Endothelial cell of umbilical vein (primary cell): ENCODE results near the gene DNMT1.

Source experiments
- EZH2 ChIP-seq: IDR thresholded peaks from 2 replicates; pipeline ENCODE4 v1.6.1; 2012; ENCODE audit warnings: borderline replicate concordance, low read depth, mild to moderate bottlenecking, moderate library complexity, low read length, inconsistent platforms; ENCODE audit not compliant: severe bottlenecking
- FOS ChIP-seq: IDR thresholded peaks from 2 replicates; pipeline ENCODE4 v1.6.1; 2011; ENCODE audit warnings: mild to moderate bottlenecking, low read length, moderate library complexity, borderline replicate concordance; ENCODE audit not compliant: insufficient read depth
- GATA2 ChIP-seq: IDR thresholded peaks from 2 replicates; pipeline ENCODE4 v1.7.0; 2011; ENCODE audit warnings: low read depth, mild to moderate bottlenecking, moderate library complexity, mixed read lengths, low read length; ENCODE audit not compliant: insufficient read length, insufficient read depth
- JUN ChIP-seq: IDR thresholded peaks from 2 replicates; pipeline ENCODE4 v1.6.1; 2011; ENCODE audit warnings: borderline replicate concordance, low read depth; ENCODE audit not compliant: insufficient read length, insufficient read depth
- MYC ChIP-seq: IDR thresholded peaks from one replicate; pipeline ENCODE4 v1.6.1; 2011; ENCODE audit warnings: mild to moderate bottlenecking, low read depth, low read length
- POLR2A ChIP-seq: IDR thresholded peaks from 2 replicates; pipeline ENCODE4 v1.6.1; 2012; ENCODE audit warnings: low read depth, mild to moderate bottlenecking, control low read depth, low read length
- POLR2AphosphoS5 ChIP-seq: IDR thresholded peaks from 2 replicates; pipeline ENCODE4 v1.6.1; 2012; ENCODE audit warnings: low read depth, mild to moderate bottlenecking, control low read depth, low read length, moderate library complexity; ENCODE audit not compliant: insufficient read depth
- TF ChIP-seq, protein P1 (sequence below), 2 donors: IDR thresholded peaks; 1 replicate in 1 of 2; 2 replicates in 1 of 2; pipeline ENCODE4 v1.5.1; 2011; ENCODE audit warnings: low read length in 2 of 2, mild to moderate bottlenecking in 2 of 2, moderate library complexity in 2 of 2, control low read depth in 1 of 2, inconsistent platforms in 1 of 2, low read depth in 1 of 2; ENCODE audit not compliant: insufficient read depth in 1 of 2; ENCODE audit errors: extremely low read depth in 1 of 2
- TF ChIP-seq, protein P2 (sequence below): IDR thresholded peaks from 2 replicates; pipeline ENCODE4 v1.6.1; 2011; ENCODE audit not compliant: insufficient read depth, insufficient read length

- TF ChIP-seq POLR2AphosphoS5 = no peak
- TF ChIP-seq, protein P1, sequence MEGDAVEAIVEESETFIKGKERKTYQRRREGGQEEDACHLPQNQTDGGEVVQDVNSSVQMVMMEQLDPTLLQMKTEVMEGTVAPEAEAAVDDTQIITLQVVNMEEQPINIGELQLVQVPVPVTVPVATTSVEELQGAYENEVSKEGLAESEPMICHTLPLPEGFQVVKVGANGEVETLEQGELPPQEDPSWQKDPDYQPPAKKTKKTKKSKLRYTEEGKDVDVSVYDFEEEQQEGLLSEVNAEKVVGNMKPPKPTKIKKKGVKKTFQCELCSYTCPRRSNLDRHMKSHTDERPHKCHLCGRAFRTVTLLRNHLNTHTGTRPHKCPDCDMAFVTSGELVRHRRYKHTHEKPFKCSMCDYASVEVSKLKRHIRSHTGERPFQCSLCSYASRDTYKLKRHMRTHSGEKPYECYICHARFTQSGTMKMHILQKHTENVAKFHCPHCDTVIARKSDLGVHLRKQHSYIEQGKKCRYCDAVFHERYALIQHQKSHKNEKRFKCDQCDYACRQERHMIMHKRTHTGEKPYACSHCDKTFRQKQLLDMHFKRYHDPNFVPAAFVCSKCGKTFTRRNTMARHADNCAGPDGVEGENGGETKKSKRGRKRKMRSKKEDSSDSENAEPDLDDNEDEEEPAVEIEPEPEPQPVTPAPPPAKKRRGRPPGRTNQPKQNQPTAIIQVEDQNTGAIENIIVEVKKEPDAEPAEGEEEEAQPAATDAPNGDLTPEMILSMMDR (IDR thresholded peaks at IDR 0.05; ENCODE audit: extremely low read depth in 1 of 2, insufficient read depth in 1 of 2, low read depth in 1 of 2, low read length in 2 of 2) = no peak
- TF ChIP-seq, protein P2, sequence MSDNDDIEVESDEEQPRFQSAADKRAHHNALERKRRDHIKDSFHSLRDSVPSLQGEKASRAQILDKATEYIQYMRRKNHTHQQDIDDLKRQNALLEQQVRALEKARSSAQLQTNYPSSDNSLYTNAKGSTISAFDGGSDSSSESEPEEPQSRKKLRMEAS = no peak
- TF ChIP-seq EZH2 = no peak
- TF ChIP-seq POLR2A = no peak
- no peak for TF ChIP-seq JUN
- TF ChIP-seq FOS = no peak
- no peak for TF ChIP-seq MYC
- TF ChIP-seq GATA2 = no peak
These were observed 40.2 kb upstream of the DNMT1 start for GRCh38 chr19:10235003-10235402.
